SK-N-SH (cell line): Measurements from ENCODE around the gene MOCOS. TPM values are rescaled to one million over a fixed set of nuclear protein-coding genes. Genes with fewer than 3 reads are reported as not detected.

Source experiments
- CTCF ChIA-PET: fragments of 300-600, 350-600 bp; formaldehyde crosslinking; extraction: SDS; loops from one replicate; lab custom pipeline; 2021; lab: Yijun Ruan, JAX
- POLR2A ChIA-PET: fragments of 350-600 bp; sonication (Branson Sonifier 250); formaldehyde crosslinking; extraction: SDS; loops from one replicate; lab custom pipeline; 2020; ENCODE audit warnings: antibody characterized with exemption, inconsistent platforms; lab: Yijun Ruan, JAX
- DNase-seq: peaks from one replicate; pipeline ENCODE4 v3.0.0; 2012
- H2AFZ ChIP-seq: fragments of 200-600 bp; sonication (generic); 2 replicates; pipeline ENCODE4 v1.8.1; 2016; ENCODE audit warnings: antibody characterized with exemption, mild to moderate bottlenecking, low read depth
- H3F3A ChIP-seq: fragments of 200-600 bp; sonication (generic); replicated peaks from 2 replicates; pipeline ENCODE3; 2016; ENCODE audit warnings: antibody characterized with exemption, mild to moderate bottlenecking; ENCODE audit not compliant: insufficient read depth
- H3K27ac ChIP-seq, 2 experiments: fragments of 200-500 bp in 1 of 2; fragments of 200-600 bp in 1 of 2; sonication (Bioruptor generic) in 1 of 2; sonication (generic), shearing (Covaris generic) in 1 of 2; 2 replicates each; pipeline versions ENCODE4 v1.5.1 to v1.6.1; 2014 to 2016; ENCODE audit warnings: low read depth in 2 of 2, inconsistent platforms in 1 of 2, low read length in 1 of 2, mild to moderate bottlenecking in 1 of 2, mixed read lengths in 1 of 2
- H3K27me3 ChIP-seq: fragments of 200-600 bp; sonication (generic), shearing (Covaris generic); 2 replicates; pipeline ENCODE4 v1.6.1; 2016; ENCODE audit warnings: mixed run types; ENCODE audit not compliant: insufficient read depth
- H3K36me3 ChIP-seq, 2 experiments: fragments of 200-500 bp in 1 of 2; fragments of 200-600 bp in 1 of 2; sonication (Bioruptor generic) in 1 of 2; sonication (generic) in 1 of 2; replicated peaks in 1 of 2; 2 replicates each; pipeline versions ENCODE3 to v1.5.1; 2014 to 2016; ENCODE audit warnings: low read length in 1 of 2, mild to moderate bottlenecking in 1 of 2; ENCODE audit not compliant: insufficient read depth in 2 of 2, control insufficient read depth in 1 of 2
- H3K4me1 ChIP-seq, 2 experiments: fragments of 200-500 bp in 1 of 2; fragments of 200-600 bp in 1 of 2; sonication (Bioruptor generic) in 1 of 2; sonication (generic), shearing (Covaris generic) in 1 of 2; 2 replicates each; pipeline versions ENCODE4 v1.5.1 to v1.6.1; 2014 to 2016; ENCODE audit warnings: low read depth in 1 of 2, low read length in 1 of 2, mixed run types in 1 of 2; ENCODE audit not compliant: insufficient read depth in 2 of 2, control insufficient read depth in 1 of 2
- H3K4me2 ChIP-seq: fragments of 200-600 bp; sonication (generic), shearing (Covaris generic); 2 replicates; pipeline ENCODE4 v1.6.1; 2017; ENCODE audit warnings: mixed run types
- H3K4me3 ChIP-seq, 2 experiments: fragments of 200-500 bp in 1 of 2; fragments of 200-600 bp in 1 of 2; sonication (Bioruptor generic) in 1 of 2; sonication (generic), shearing (Covaris generic) in 1 of 2; 2 replicates each; pipeline versions ENCODE4 v1.5.1 to v1.8.1; 2014 to 2016; ENCODE audit warnings: low read depth in 2 of 2, inconsistent platforms in 1 of 2, low read length in 1 of 2, mild to moderate bottlenecking in 1 of 2, mixed read lengths in 1 of 2, moderate library complexity in 1 of 2
- H3K79me2 ChIP-seq: fragments of 200-600 bp; sonication (generic); 2 replicates; pipeline ENCODE4 v1.8.1; 2017; ENCODE audit warnings: mild to moderate bottlenecking; ENCODE audit not compliant: insufficient read depth
- H3K9ac ChIP-seq: fragments of 200-600 bp; sonication (generic); 2 replicates; pipeline ENCODE4 v1.6.1; 2017; ENCODE audit warnings: mixed run types
- H3K9me2 ChIP-seq: fragments of 200-600 bp; sonication (generic); 2 replicates; pipeline ENCODE4 v1.6.1; 2017; ENCODE audit warnings: mixed run types
- H3K9me3 ChIP-seq: fragments of 200-600 bp; sonication (generic); 2 replicates; pipeline ENCODE4 v1.6.1; 2017; ENCODE audit warnings: mixed run types, mild to moderate bottlenecking, moderate library complexity
- H4K20me1 ChIP-seq: fragments of 200-600 bp; sonication (generic); 2 replicates; pipeline ENCODE4 v1.6.1; 2017; ENCODE audit warnings: mild to moderate bottlenecking, mixed run types; ENCODE audit not compliant: insufficient read depth
- CHD2 ChIP-seq: fragments of 150-350 bp; IDR thresholded peaks from 2 replicates; pipeline ENCODE4 v1.6.1; 2018; ENCODE audit warnings: low read length; ENCODE audit not compliant: partially characterized antibody
- EP300 ChIP-seq, 2 experiments: IDR thresholded peaks; 2 replicates each; pipeline versions ENCODE4 v1.4.0 to v1.6.1; 2012; ENCODE audit warnings: borderline replicate concordance in 1 of 2, low read depth in 1 of 2, low read length in 1 of 2
- EZH2phosphoT487 ChIP-seq: fragments of 200-600 bp; sonication (generic); IDR thresholded peaks from 2 replicates; pipeline ENCODE4 v1.6.1; 2017; ENCODE audit warnings: low read depth, mixed run types, mild to moderate bottlenecking, antibody characterized with exemption, moderate library complexity, borderline replicate concordance
- FOSL2 ChIP-seq: IDR thresholded peaks from 2 replicates; pipeline ENCODE4 v1.4.0; 2012; ENCODE audit warnings: low read depth, mild to moderate bottlenecking, moderate library complexity, borderline replicate concordance
- FOXJ3 ChIP-seq: sonication (generic); formaldehyde crosslinking; IDR thresholded peaks from 2 replicates; pipeline ENCODE4 v1.5.1; 2020; ENCODE audit warnings: mild to moderate bottlenecking, missing genetic modification reagents
- GABPA ChIP-seq: IDR thresholded peaks from 2 replicates; pipeline ENCODE4 v1.4.0; 2012; ENCODE audit warnings: low read depth, mild to moderate bottlenecking
- GATA2 ChIP-seq: sonication (generic); formaldehyde crosslinking; IDR thresholded peaks from 2 replicates; pipeline ENCODE4 v1.5.0; 2020; ENCODE audit warnings: mild to moderate bottlenecking, missing genetic modification reagents
- IRF3 ChIP-seq: fragments of 150-350 bp; IDR thresholded peaks from 2 replicates; pipeline ENCODE4 v1.6.1; 2016; ENCODE audit warnings: mild to moderate bottlenecking, low read depth, low read length
- MAX ChIP-seq: IDR thresholded peaks from 2 replicates; pipeline ENCODE4 v1.4.0; 2012; ENCODE audit warnings: low read depth
- MEF2A ChIP-seq: IDR thresholded peaks from 2 replicates; pipeline ENCODE4 v1.4.0; 2012; ENCODE audit warnings: low read depth, borderline replicate concordance
- NFIC ChIP-seq: IDR thresholded peaks from 2 replicates; pipeline ENCODE4 v1.4.0; 2012; ENCODE audit warnings: borderline replicate concordance
- POLR2AphosphoS5 ChIP-seq: IDR thresholded peaks from 2 replicates; pipeline ENCODE4 v1.6.1; 2012; ENCODE audit warnings: low read depth, low read length
- RCOR1 ChIP-seq: fragments of 150-350 bp; IDR thresholded peaks from 2 replicates; pipeline ENCODE4 v1.6.1; 2017; ENCODE audit warnings: antibody characterized with exemption, low read length
- RXRA ChIP-seq: IDR thresholded peaks from 2 replicates; pipeline ENCODE4 v1.4.0; 2012; ENCODE audit warnings: low read depth, mild to moderate bottlenecking, borderline replicate concordance
- SIN3A ChIP-seq: IDR thresholded peaks from 2 replicates; pipeline ENCODE4 v1.6.1; 2012; ENCODE audit warnings: low read depth, mild to moderate bottlenecking, low read length, moderate library complexity, borderline replicate concordance
- SMC3 ChIP-seq: IDR thresholded peaks from 2 replicates; pipeline ENCODE4 v1.6.1; 2012; ENCODE audit warnings: low read depth, low read length, improper control_type of control experiment
- TCF12 ChIP-seq: IDR thresholded peaks from 2 replicates; pipeline ENCODE4 v1.4.0; 2012
- USF1 ChIP-seq: IDR thresholded peaks from 2 replicates; pipeline ENCODE4 v1.4.0; 2012; ENCODE audit warnings: low read depth, borderline replicate concordance
- USF2 ChIP-seq: fragments of 150-350 bp; IDR thresholded peaks from 2 replicates; pipeline ENCODE4 v1.6.1; 2017; ENCODE audit warnings: antibody characterized with exemption, low read length, low read depth, borderline replicate concordance
- YY1 ChIP-seq: IDR thresholded peaks from 2 replicates; pipeline ENCODE4 v1.4.0; 2012; ENCODE audit warnings: low read depth, mild to moderate bottlenecking
- WGBS: methylation state at CpG from one replicate; pipeline ENCODE4 v1.1.6; 2017; ENCODE audit warnings: low lambda C conversion rate; 5-methylcytosine and 5-hydroxymethylcytosine counted together
- polyA plus RNA-seq, 3 experiments: library from polyadenylated mRNA; depleted of rRNA; stranded (reverse); fragments of >200 nt; gene quantifications; 2 replicates each; pipeline ENCODE4 v1.2.3, GENCODE V29; 2012
- TF ChIP-seq, protein P1 (sequence below): fragments of 200-600 bp; sonication (generic); IDR thresholded peaks from 2 replicates; pipeline ENCODE4 v1.6.1; 2017; ENCODE audit warnings: antibody characterized with exemption, mild to moderate bottlenecking, moderate library complexity

MOCOS gene
- polyA plus RNA-seq, 1 of the 3 experiments (the other 2 are of a cell fraction) = 1.2 TPM

DNA sequence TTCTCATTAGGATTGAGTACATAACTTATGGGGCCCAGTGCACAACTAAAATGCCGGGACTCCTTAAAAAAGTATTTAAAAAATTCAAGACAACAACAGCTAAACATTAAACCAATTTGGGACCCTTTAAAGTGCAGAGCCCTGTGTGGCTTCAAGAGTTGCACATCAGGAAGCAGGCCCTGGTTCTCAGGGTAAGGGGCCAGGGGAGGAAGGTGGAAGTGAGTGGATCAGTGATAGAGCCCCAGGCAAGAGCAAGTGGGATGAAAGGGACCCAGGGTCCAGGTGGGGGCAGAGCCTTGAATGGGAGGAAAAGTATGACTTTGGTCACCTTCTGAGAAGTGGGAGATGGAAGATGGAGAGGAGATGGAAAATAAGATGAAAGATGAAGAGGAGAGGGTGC, 107.9 kb downstream of the MOCOS start:
- Histone ChIP-seq H3K79me2 (peaks cover 7% of the 10 kb centered on the region; the same call in 1 of the 2 replicates), H3K4me2 (no peak overlapping the region), H3K4me3 (no peak overlapping the region), H3K9me3 (no peaks in the 10 kb centered on the region; the same call in 1 of the 2 replicates), H3K36me3 (no peaks in the 10 kb centered on the region)
- WGBS = 96% methylated on average over 1 of the region's 1 CpG
- TF ChIP-seq POLR2AphosphoS5 (no peak), RCOR1 (no peak), USF1 (no peak)
- TF ChIP-seq, all 33 proteins: peak for 0
- peaks cover 6% of the 10 kb centered on the region; the same call in 1 of the 2 replicates for H3K27me3 ChIP-seq
- no peak overlapping the region for H3K9ac ChIP-seq
- no peaks in the 10 kb centered on the region for H3F3A ChIP-seq
- peaks cover 0 to 6% of the 10 kb centered on the region in 2 experiments; a peak in 2 of 4 replicates for H3K4me1 ChIP-seq
- H2AFZ ChIP-seq = no peak overlapping the region
- no peak overlapping the region for H3K27ac ChIP-seq
- H4K20me1 ChIP-seq = no peaks in the 10 kb centered on the region
- H3K9me2 ChIP-seq = no peaks in the 10 kb centered on the region
- no peak for DNase-seq
- POLR2A ChIA-PET = no interaction called here
- CTCF ChIA-PET = interaction anchor here (0.6 to 3.9 kb wide), 7 partner anchors 11 to 328 kb away, joined by 3 to 21 read pairs (median 3); no protein-coding TSS in a partner anchor

GRCh38 chr18:36295880-36296301, 108.6 kb downstream of the MOCOS start:
- Histone ChIP-seq H3K4me3 (peak overlapping the region in 1 of 2 experiments; percentile 63; a peak in 2 of 4 replicates), H3K36me3 (no peaks in the 10 kb centered on the region), H3K27me3 (peaks cover 6% of the 10 kb centered on the region; the same call in 1 of the 2 replicates), H3K27ac (no peak overlapping the region), H3K9me2 (no peaks in the 10 kb centered on the region), H3K79me2 (peaks cover 7% of the 10 kb centered on the region; the same call in 1 of the 2 replicates), H2AFZ (peak overlapping the region; percentile 85; the same call in 1 of the 2 replicates), H3K9me3 (no peaks in the 10 kb centered on the region; the same call in 1 of the 2 replicates), H3K9ac (no peak overlapping the region), H4K20me1 (no peaks in the 10 kb centered on the region), H3K4me1 (peaks cover 0 to 9% of the 10 kb centered on the region in 2 experiments; a peak in 2 of 4 replicates), H3F3A (no peaks in the 10 kb centered on the region), H3K4me2 (no peak overlapping the region)
- POLR2A ChIA-PET = no interaction called here
- 53% methylated on average over 18 of the region's 21 CpGs for WGBS
- TF ChIP-seq MAX = no peak
- TF ChIP-seq MEF2A = no peak
- no peak for TF ChIP-seq FOSL2
- TF ChIP-seq NFIC = no peak
- TF ChIP-seq EZH2phosphoT487 = no peak
- no peak for TF ChIP-seq CHD2
- no peak for TF ChIP-seq FOXJ3
- TF ChIP-seq GABPA = no peak
- TF ChIP-seq SIN3A = no peak
- TF ChIP-seq EP300 (IDR thresholded peaks at IDR 0.05; ENCODE audit: borderline replicate concordance in 1 of 2, low read depth in 1 of 2, low read length in 1 of 2) = no peak
- no peak for TF ChIP-seq POLR2AphosphoS5
- TF ChIP-seq YY1 = no peak
- no peak for TF ChIP-seq GATA2 (CRISPR knock-in tag)
- TF ChIP-seq, protein P1, sequence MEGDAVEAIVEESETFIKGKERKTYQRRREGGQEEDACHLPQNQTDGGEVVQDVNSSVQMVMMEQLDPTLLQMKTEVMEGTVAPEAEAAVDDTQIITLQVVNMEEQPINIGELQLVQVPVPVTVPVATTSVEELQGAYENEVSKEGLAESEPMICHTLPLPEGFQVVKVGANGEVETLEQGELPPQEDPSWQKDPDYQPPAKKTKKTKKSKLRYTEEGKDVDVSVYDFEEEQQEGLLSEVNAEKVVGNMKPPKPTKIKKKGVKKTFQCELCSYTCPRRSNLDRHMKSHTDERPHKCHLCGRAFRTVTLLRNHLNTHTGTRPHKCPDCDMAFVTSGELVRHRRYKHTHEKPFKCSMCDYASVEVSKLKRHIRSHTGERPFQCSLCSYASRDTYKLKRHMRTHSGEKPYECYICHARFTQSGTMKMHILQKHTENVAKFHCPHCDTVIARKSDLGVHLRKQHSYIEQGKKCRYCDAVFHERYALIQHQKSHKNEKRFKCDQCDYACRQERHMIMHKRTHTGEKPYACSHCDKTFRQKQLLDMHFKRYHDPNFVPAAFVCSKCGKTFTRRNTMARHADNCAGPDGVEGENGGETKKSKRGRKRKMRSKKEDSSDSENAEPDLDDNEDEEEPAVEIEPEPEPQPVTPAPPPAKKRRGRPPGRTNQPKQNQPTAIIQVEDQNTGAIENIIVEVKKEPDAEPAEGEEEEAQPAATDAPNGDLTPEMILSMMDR = no peak
- TF ChIP-seq TCF12 = no peak
- TF ChIP-seq SMC3 = no peak
- no peak for TF ChIP-seq IRF3
- TF ChIP-seq USF2 = no peak
- TF ChIP-seq RXRA = no peak
- DNase-seq = no peak
- CTCF ChIA-PET = interaction anchor here (0.6 to 4.3 kb wide), 11 partner anchors 8 to 432 kb away, joined by 3 to 24 read pairs (median 4); no protein-coding TSS in a partner anchor
